Measurements from ENCODE around the gene BAIAP2L1.

DNA sequence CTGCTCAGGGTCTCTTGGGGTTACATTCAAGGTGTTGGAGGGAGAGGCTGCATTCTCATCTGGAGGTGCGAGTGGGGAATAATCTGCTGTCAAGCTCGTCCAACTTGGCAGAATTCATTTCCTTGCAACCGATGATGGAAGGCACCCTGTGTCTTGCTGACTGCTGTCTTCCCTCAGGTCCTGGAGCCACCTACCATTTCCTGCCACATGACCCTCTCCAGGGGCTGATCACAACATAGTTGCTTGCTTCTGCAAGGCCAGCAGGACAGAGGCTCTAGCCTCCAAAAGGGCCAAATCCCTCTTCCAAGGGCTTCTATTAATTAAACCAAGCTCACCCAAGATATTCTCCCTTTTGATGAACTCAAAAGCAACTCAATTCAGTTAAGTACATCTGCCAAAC lies 133.6 kb downstream of the BAIAP2L1 start:
- TF ChIP-seq NR4A1 (CRISPR knock-in tag; IDR thresholded peaks at IDR 0.05) (no peak), NR4A1 (tag; IDR thresholded peaks at IDR 0.05) (no peak), NR3C1 (CRISPR knock-in tag; IDR thresholded peaks at IDR 0.05) (no peak)
